G401 (cell line): ENCODE measurements around the gene CAMSAP1. TPM values are rescaled to one million over a fixed set of nuclear protein-coding genes. Genes with fewer than 3 reads are reported as not detected.
A peak's percentile ranks its signal among the peaks of the same experiment; 100 is the strongest.

Experiments used
- DNase-seq: peaks from one replicate; pipeline ENCODE4 v3.0.0-alpha.2; 2015; ENCODE audit warnings: low spot score
- in situ Hi-C: cut with HindIII; loops from 2 replicates; pipeline ENCODE4 v1.10.0; 2016; ENCODE audit warnings: low sequenced_read_pairs, mixed read lengths
- total RNA-seq: library from RNA; depleted of rRNA; stranded (reverse); fragments of >200 nt; shearing (Covaris generic); gene quantifications from 2 replicates; pipeline ENCODE4 v1.2.3, GENCODE V29; 2014

CAMSAP1 gene
- total RNA-seq, 1 experiment from 2014 or later: 19.7 TPM

- DNase-seq: no peak
- in situ Hi-C loops: no loop called here
Measured at GRCh38 chr9:135826188-135826545, 81.2 kb downstream of the CAMSAP1 start.

DNA sequence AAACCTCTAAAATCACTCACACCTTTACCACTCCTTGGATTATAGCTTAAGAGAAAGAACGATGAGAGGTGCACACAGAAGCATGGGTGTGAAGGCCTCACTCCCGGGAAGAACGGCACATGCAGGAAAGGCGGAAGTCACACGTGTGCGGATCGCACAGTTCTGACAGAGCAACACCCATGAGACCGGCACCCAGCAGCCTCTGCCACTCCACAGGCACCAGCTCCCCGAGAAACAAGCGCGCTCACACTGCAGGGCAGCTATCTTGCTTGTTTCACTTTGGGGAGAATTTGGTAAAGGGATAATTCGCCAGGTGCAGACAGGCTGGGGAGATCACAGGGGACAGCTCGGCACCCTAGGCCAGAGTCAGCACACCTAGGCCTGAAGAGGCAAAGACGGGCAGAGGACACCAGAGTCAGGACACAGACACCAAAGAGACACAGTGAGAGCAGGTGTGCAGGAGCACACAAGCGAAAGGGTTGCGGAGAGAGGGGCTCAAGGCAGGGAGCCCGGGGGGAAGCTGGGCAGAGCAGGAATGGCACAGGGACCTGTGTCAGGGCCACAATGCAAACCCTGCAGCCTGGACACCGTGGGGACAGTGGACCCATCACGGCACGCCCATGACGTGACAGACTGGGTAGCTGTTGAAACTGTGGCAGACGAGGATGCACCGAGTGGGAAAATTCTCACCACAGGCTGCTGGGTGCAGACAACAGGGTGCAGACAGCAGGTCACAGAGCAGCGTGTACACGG is 81.7 kb downstream of the CAMSAP1 start:
- no peak for DNase-seq
- in situ Hi-C loops: no loop called here

DNA sequence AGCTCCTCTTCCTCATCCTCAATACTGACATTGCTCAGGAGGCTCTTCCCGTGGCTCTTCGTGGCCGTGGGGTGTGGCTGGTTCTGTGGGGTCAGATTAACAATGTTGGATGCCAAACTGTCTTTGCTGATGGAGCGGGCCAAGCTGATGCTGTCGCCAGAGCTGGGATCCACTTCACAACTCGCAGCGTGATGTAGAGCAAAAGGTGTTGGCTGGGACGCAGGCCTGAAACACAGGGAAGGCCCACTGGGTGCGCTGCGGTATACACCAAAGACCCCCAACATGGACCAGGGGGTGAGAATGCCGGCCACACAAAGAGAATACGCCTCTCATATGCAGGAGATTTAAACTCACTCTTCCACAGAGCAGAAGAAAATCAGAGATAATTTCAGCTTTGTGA is 84.3 kb downstream of the CAMSAP1 start:
- DNase-seq: no peak
- in situ Hi-C loops: no loop called here

DNA sequence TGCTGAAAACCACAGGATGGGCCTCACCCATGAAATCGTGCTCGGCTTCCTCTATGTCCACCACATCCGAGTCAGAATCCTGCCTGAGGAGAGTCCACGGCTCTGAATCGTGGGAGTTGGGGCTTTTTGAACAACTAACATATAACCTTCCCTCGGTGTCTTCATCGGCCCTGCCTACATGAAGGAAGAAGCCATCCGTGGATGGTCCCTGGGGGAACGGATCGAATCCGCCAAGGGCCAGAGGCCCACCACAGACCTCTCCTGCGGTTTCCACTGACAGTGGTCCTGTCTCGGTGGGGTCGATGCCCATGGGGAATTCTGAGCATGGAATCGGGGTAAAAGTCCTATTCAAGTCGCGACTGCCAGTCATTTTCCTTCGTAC is 85.0 kb downstream of the CAMSAP1 start:
- no peak for DNase-seq
- in situ Hi-C loops: no loop called here

GRCh38 chr9:135821733-135822373 is 85.5 kb downstream of the CAMSAP1 start:
- in situ Hi-C loops: no loop called here
- no peak for DNase-seq

- DNase-seq: no peak
- in situ Hi-C loops: no loop called here
Measured at GRCh38 chr9:135821116-135821515, 86.2 kb downstream of the CAMSAP1 start.

DNA sequence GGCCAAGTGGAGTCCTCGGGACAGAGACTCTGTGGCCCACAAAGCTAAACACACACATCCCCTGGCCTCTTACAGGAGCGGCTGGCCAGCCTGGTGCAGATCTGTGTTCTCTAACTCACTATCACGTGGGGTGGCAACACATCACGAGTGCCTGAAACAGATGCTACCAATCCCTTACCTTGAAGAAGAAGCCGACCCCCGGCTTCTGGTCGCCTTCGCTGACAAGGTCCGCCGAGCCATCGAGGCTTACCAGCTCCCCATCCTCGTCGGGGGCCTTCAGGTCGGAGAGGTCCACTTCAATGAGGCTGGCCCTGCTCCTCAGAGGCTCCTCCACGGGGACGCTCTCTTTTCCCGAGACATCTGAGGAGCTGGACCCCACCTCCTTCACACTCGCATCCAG is 86.7 kb downstream of the CAMSAP1 start:
- in situ Hi-C loops: no loop called here
- DNase-seq: no peak

DNA sequence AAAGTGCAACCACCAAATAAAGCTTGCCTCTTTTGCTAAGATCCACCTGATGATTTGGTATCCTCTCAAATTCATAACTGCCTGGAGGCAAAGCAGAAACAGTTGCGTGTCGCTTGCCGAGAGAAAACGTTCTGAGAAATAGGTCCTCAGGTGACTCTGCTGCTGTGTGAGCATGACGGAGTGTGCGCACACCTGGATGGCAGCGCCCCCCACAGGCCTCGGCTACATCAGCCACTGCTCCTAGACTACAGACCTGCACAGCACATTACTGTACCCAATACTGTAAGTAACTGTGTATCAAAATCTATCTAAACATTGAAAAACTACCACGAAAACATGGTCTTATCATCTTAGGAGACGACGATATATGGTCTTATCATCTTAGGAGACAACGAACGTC is 87.4 kb downstream of the CAMSAP1 start:
- in situ Hi-C loops: no loop called here
- DNase-seq: no peak

- in situ Hi-C loops: no loop called here
Measured at GRCh38 chr9:135818718-135819475, 88.4 kb downstream of the CAMSAP1 start.

GRCh38 chr9:135817951-135818717 is 89.2 kb downstream of the CAMSAP1 start:
- in situ Hi-C loops: no loop called here
- DNase-seq: no peak

More at GRCh38 chr9:135818718-135819475, 88.4 kb downstream of the CAMSAP1 start:
- DNase-seq: no peak

- in situ Hi-C loops: no loop called here
- DNase-seq: no peak
Measured at GRCh38 chr9:135816651-135816970, 90.7 kb downstream of the CAMSAP1 start.

DNA sequence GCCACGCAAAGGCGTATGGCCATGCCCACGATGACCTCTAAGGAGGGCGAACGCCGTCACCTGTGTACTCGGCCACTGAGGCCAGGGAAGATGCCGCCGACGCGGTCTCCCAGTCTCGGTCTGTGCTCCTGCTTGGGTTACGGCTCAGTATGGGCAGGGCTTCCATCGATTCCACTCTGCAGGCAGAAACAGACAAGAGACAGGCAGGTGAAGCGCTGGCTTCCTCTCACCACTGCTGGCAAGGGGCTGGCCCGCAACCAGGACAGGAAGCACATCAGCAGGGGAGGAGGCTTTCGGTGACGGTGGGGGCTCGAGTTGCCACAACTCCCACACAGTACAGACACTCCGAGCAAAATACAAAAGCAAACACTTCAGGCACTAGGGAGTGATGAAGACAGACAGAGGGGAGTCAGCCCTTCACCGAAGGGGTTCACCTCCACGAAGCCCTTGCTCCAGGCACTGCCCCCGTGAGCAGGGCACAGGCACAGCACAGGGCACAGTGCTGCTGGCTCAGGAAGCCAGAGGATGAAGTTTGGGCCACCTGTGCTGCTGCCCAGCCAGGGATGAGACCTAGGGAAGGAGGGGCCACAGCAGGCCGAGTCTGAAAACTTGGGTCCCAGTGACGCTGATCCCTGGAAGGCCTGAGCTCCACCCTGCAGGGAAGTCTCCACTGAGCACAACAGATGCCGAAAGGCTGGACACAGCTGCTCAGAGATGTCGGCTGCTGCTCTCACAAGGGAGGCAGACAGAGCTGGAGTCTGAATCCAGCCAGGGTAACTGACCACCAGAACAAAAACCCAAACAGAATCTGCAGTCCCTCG is 91.3 kb downstream of the CAMSAP1 start:
- in situ Hi-C loops: no loop called here

GRCh38 chr9:135815413-135815812 is 91.9 kb downstream of the CAMSAP1 start:
- in situ Hi-C loops: no loop called here
- no peak for DNase-seq

More for the DNA sequence above, 91.3 kb downstream of the CAMSAP1 start:
- DNase-seq: no peak

DNA sequence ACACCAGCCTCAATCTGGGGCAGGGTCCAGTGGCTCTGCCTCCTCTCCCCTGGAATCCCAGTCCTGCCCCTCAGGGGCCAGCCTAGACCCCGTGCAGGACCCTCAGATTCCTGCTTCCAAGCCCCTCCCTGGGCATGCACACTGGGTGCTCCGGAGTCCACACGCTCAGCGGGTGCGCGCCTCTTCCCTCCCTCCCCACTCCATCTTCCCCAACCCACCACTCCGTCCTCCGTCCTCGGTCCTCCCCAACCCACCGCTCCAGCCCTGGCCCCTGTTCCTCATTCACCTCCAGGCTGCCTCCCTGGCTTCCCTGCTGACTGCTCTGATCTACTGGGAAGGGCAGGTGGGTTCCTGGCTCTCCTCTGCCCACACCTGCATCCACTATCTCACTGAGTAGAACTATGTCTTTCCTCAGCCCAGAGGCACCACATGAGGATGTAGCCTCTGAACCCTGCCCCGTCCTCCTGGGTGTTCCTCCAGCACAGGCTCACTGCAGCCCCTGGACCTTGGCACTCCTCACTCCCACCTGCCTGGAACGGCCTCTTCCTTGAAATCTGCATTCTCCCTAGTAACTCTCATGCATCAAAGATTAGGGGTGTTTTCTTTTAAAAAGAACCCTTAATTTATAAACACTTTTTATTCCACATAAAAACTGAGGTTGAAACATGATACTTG is 92.8 kb downstream of the CAMSAP1 start:
- in situ Hi-C loops: no loop called here
- no peak for DNase-seq

DNA sequence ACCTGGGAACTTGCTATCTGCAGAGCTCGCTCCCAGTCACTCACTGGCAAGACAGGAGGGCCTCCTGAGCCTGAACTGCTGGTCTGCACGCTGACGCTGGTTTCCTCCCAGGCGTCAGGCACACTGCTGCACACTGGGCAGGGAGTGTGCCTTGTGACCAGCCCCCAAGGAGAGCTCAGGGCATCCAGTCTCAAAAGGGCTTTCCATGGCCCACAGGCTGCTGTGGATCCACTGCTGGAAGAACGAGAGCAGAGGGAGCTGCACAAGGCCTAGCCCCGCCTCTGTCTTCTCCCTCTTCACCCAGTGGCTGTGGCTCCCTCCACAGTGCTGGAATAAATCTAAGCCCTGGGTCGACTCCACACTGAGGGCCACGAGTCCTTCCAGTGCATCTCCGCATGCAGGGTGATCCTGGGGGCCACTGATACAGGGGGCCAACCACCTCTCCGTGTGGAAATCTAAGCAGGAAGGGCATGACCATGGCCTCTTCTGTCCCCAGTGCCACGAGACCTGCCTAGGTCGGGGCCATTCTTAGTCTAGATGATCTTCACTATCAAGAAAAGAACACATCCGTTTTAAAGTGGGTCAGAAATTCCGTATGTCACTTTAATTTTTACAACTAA is 93.6 kb downstream of the CAMSAP1 start:
- in situ Hi-C loops: no loop called here
- no peak for DNase-seq

DNA sequence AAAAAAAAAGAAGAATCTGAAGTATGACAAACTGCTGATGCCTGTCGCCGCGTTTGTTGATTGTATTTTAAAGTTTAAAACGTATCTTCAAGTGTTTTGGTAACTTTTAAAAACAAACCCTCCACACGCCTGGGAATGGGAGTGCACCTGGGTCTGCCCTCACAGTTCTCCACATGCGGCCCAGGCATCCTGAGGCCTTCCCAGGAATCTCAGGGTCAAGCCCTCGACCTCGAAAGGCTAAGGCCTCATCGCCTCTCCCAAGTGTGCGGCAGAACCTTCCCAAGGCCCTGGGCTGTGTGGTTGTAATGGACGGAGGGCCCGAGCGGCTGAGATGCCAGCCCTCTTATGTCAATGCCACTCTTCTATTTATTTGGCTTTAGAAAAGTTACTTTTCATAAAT is 94.4 kb downstream of the CAMSAP1 start:
- in situ Hi-C loops: no loop called here
- no peak for DNase-seq

DNA sequence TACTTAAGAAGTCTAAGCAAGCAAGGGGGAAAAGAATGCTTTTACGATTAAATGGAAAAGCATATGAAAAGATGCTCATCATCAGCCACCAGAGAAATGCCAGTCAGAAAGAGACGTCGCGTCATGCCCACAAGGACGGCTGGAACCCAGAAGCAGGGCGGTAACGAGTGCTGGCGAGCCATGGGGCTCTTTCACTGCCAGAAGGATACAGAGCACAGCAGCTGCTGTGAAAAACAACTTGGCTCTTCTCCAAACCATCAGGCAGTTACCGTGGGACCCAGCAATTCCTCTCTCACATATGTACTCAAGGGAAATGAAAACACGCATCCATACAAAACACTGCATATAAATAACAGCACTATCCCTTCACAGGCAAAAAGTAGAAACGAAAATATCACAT is 95.5 kb downstream of the CAMSAP1 start:
- in situ Hi-C loops: no loop called here
- peak; percentile 20 for DNase-seq
